HG03159 (cell line): Measurements from ENCODE around the gene SAXO2.
"Not testable (repeated sequence)": the region's sequence is repeated elsewhere in the genome, so short reads cannot be mapped to it uniquely, and the experiment has no call there.

Source experiments
- ATAC-seq: cut with Tn5 transposase; IDR thresholded peaks from one replicate; pipeline ENCODE4 v1.9.1; 2021; ENCODE audit warnings: mild to moderate bottlenecking, moderate library complexity; ENCODE audit not compliant: unreplicated experiment

The SAXO2 gene

GRCh38 chr15:82332711-82333602 is 70.3 kb downstream of the SAXO2 start:
- ATAC-seq: not testable (repeated sequence)

DNA sequence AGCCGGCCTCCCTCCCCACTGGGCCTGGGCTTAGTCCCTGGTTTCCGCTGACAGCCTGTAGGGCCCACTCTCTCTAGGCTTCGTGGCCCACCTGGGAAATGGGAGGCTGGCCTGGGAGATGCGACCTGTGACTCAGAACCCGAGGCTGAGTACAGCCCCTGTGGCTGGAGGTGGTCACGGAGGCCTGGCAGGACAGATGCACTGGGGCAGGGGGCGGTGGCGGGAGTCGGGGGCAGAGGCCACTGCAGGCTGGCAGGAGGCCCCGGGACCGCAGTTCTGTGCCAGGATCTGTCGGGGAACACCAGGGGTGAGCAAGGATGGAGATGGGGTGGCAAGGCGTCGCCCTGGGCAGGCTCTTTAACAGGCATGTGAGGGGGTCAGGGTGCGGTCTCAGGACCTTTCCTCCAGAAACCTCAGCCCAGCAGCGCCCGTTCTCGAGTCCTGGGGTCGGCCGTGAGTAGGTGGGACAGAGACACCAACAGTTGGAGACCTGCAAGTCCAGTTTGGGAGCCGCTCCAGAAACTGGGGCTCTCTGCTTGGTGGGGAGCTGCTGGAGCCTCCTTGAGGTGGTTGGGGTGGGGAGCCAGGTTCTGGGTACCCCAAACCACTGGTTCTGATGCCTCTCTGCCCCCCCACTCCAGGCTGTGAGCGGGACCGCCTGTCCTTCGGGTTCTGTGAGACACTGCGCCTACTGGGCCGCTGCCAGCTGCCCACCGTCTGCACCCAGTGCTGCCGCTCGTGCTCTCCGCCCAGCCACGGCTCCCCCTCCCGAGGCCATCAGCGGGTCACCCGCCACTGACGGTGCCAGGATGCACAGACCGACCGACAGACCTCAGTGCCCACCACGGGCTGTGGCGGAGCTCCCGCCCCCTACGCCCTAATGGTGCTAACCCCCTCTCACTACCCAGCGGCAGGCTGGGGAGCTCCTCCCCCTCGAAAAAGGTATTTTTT is 71.3 kb downstream of the SAXO2 start:
- ATAC-seq: not testable (repeated sequence)
